ENCODE results near the gene SCNN1B.
"Not testable (repeated sequence)": the region's sequence is repeated elsewhere in the genome, so short reads cannot be mapped to it uniquely, and the experiment has no call there.

SCNN1B gene

DNA sequence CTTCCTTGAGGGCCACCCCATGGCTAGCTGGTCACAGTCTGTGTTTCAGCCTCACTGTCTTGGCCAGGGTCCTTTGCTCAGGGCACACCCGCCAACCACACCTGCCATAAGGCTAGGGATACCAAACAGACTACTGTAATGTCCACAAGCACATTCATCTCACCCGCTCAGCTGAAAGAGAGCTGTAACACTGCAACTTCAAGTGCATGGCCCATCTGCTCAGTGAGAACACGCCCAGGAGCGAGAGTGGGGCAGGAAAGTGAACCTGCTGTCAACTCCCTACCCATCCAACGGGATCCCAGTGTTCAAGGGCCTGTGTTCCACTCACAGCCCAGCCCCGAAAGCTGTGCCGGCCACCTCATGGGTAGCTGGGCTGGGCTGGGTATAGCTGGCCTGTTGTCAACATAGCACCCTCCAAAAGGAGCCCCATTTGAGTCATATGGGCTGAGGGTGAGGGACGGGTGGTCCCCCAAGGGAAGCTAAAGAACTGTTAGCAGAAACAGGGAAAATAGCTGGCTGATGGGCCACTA, 55.7 kb downstream of the SCNN1B start:
- no peak for DNase-seq

DNA sequence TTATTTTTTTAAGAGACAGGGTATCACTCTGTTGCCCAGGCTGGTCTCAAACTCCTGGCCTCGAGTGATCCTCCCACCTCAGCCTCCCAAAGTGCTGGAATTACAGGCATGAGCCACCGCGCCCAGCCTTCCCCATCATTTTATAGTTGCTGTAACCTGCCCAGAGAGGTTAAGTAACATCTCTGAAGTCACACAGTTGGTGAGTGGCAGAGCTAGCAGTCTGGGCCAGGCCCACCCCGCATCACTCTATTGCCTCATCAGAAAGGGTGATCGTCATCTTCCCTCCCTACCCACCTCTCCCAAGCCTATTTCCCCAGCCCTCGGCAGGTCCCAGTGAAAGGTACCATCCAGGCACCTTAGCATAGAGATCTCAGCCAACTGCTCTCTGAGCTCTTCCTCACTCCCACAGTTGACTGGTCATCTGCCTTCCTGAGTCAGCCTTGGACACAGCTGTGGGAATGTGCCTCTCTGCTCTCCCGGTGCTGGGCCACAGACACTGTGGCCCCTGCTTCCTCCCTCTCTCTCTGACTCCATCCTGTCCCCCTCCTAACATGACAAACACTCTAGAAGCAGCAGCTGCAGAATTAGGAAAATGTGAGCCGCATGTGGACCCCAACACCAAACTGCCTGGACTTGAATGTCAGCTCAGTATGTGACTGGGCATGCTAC, 57.1 kb downstream of the SCNN1B start:
- no peak for DNase-seq

DNA sequence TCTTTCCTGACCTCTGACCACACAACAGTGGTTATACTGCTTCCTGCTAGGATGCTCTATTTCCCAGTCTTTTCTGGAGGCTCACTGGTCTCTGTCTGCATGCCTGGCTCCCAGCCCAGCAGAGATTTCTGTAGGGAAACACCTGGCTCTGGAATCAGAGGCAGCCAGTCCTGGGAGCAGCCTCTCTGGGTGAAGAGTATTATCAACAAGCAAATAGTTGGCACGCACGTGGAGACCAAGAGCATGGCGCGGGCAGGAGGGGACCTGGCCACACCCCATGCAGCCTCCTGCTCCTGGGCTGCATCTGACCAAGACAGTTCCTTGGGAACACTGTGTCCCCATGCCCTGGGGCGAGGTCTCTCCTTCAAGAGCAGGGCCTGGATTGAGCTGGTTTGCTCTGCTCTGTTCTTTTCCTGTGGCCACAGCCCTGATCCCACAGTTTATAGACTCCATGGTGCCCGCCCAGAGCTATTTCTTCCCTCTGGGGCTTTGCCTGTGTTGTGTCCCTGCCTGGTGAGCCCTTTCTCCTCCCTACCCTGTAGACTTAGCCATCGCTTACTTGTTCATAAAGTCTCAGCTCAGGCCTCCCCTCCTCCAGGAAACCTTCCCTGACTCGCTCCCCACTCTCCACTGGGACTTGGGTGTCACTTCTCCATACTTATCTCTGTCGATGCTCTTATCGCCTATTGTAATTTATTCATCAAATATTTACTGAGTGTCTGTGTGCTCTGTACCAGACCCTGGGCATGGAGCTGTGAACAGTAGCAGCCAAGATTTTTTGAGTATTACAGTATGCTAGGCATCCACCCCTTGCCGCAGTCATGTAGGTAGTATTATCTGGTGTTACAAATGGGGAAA, 60.6 kb downstream of the SCNN1B start:
- no peak for DNase-seq

- no peak for DNase-seq
These were observed 63.6 kb downstream of the SCNN1B start for GRCh38 chr16:23365602-23366240.

- DNase-seq: not testable (repeated sequence)
These were observed 64.2 kb downstream of the SCNN1B start for GRCh38 chr16:23366341-23366740.

DNA sequence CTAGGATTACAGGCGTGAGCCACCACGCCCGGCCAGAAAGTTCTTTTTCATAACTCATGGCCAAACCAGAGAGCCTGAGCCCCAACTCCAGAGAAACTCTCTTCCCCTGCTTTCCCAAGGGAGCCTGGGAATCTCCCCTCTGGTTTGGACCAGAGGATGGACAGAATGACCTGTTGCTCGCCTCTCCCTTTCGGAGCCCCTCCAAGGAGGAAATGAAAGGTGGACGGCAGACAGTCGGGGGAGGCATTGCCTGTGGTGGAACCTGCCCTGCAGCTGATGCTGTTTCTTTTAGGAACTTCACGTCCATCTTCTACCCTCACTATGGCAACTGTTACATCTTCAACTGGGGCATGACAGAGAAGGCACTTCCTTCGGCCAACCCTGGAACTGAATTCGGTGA, 65.5 kb downstream of the SCNN1B start:
- DNase-seq: no peak

DNA sequence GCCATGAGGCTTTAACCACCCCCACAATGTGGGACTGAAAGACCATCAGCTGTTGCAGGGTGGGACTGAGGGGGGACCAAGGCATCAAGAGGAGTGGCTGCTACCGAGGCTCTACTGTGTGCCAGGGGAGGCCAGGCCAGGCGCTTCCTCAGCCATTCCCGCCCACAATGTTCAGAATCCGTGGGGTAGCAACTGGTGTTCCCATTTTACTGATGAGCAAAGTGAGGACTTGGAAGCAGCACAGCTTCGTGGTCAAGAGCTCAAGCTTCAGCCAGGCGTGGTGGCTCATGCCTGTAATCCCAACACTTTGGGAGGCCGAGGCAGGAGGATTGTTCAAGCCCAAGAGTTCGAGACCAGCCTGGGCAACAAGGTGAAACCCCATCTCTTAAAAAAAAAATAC, 65.9 kb downstream of the SCNN1B start:
- no peak for DNase-seq

- no peak for DNase-seq
These were observed 66.4 kb downstream of the SCNN1B start for GRCh38 chr16:23368469-23368868.

GRCh38 chr16:23369416-23369815, 67.3 kb downstream of the SCNN1B start:
- DNase-seq: no peak

GRCh38 chr16:23371368-23371767, 69.3 kb downstream of the SCNN1B start:
- no peak for DNase-seq

DNA sequence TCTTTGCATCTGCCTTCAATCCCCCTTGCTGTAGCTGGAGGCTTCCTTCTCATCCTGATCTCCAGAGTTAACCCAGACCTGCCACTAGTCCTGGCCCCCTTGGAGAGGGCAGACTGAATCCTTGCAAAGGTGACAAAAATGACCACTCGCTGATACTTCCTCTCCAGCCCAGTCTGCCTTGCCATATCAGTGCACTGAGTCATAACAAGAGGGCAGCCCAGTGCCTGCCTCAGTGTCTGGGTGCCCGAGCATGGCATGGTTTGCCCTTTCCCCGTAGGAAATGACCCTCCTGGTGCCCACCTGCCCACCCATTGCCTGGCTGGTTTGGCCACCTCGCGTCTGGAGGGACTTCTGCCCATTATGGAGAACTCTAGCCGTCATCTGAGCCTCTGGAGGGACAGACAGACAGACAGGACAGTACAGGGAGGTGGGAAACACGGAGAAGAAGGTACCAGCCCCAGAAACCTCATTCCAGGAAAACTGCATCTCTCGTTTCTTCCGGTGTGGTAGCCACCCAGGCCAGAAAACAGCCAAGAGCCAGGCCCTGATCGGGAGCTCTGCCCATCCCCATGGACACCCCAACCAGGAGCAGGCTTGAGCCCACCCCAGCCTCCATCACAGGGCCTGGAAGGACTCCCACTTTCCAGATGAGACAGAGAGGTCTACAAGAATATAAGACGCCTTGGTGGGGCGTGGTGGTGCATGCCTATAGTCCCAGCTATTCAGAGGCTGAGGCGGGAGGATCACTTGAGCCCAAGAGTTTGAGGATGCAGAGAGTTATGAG, 71.5 kb downstream of the SCNN1B start:
- no peak for DNase-seq

DNA sequence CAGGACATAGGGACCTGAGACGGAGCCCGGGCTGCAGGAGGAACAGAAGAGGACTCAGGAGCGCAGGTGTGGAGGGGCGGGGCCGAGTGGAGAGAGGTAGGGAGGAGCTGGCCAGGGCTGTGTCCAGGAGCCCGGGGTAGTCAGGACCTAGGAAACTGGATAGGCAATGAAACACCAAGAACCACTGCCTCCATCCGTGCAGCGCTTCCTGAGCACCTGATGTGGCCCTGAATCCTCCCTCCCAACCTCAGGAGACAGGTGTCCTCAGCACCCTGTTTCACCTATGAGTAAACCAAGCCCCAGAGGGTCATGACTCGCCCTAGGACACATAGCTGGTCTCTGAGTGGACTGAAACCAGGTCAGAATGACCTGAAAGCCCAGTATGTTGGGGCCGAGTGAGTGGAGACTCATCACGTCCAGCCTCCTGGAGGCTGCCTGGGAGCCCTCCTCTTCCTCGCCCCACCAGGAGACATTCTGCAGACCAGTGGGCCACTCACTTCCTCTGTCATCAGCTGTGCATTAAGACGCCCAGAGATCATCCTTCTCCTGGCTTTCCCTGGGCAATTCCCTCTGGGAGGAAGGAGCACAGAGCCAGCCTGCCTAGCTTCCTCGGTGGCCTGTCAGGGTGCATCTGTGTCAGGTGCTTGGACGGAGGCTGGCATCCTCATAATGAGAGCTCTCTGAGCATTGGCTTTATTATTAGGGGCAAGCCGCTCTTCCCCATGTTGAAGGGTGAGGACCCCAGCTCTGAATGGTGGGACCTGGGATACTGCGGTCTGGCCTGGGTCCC, 72.8 kb downstream of the SCNN1B start:
- DNase-seq: no peak

DNA sequence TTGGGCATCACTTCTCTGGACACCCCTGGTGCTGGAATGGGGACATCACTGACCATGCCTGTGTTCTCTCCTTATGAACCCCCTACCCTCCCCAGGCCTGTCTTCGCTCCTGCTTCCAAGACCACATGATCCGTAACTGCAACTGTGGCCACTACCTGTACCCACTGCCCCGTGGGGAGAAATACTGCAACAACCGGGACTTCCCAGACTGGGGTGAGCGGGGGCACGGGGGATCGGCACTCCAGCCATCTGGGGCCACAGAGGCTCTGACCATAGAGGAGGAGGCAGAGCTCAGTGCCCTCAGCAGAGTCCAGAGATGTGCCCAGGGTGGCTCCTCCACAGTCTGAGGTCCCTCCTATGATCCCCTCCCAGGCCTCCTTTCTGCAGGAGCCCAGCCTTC, 73.5 kb downstream of the SCNN1B start:
- DNase-seq: no peak

GRCh38 chr16:23377071-23377931, 75.2 kb downstream of the SCNN1B start:
- DNase-seq: no peak

DNA sequence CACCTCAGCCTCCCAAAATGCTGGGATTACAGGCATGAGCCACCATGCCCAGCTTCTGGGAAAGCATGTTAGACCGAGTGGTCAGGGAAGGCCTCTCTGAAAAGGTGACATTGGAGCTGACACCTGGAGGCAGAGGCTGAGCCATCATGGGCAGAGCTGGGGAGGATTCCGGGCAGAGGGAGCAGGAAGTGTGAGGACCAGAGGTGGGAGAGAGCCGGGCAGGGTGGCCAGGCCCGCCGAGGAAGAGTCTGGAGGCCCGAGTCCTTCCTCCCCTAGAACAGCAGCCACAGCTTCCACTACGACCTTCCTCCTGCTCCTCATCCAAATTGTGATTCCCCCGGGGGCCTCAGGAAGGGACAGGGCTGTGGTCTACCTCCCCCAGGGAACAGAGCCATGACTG, 76.2 kb downstream of the SCNN1B start:
- DNase-seq: no peak

DNA sequence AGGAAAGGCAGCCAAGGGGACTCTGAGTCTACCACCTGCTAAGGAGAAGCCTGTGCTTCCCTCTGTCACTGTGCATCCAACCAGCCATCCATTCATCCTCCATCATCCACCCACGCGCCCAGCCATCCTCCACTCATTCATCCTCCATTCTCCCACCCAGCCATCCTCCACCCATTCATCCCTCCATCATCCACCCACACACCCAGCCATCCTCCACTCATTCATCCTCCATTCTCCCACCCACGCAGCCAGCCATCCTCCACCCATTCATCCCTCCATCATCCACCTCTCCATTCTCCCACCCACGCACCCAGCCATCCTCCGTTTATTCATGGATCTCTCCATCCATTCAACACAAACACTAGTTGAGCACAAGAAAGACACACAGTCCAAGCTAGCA, 76.8 kb downstream of the SCNN1B start:
- DNase-seq: no peak

DNA sequence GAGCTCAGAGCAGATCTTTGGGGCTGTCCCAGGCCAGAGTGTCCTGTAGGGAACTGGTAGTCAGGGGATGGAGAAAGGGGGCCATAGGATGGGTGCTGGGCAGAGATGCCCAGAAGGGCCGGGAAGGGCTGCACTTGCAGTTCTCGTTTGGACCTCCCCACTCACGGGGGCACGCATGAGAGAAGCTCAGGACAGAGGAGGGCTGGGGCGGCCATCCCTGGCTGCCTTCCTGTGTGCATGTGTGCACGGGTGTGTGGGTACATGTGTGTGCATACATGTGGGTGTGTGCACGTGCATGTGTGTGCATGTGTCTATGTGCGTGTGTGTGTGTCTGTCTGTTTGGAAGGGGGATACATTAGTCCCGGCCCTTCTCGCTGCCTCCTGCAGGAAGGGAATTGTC, 77.6 kb downstream of the SCNN1B start:
- DNase-seq: no peak

DNA sequence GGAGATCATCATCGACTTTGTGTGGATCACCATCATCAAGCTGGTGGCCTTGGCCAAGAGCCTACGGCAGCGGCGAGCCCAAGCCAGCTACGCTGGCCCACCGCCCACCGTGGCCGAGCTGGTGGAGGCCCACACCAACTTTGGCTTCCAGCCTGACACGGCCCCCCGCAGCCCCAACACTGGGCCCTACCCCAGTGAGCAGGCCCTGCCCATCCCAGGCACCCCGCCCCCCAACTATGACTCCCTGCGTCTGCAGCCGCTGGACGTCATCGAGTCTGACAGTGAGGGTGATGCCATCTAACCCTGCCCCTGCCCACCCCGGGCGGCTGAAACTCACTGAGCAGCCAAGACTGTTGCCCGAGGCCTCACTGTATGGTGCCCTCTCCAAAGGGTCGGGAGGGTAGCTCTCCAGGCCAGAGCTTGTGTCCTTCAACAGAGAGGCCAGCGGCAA, 78.4 kb downstream of the SCNN1B start:
- no peak for DNase-seq

DNA sequence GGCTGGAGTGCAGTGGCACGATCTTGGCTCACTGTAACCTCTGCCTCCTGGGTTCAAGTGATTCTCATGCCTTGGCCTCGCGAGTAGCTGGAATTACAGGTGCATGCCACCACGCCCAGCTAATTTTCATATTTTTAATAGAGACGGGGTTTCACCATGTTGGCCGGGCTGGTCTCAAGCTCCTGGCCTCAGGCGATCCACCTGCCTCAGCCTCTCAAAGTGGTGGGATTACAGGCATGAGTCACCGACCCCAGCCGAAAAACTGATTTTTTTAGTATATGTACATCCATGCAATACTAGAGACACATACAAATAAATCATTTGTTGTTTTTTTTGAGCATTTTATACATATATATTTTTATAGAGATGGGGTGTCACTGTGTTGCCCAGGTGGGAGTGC, 79.6 kb downstream of the SCNN1B start:
- not testable (repeated sequence) for DNase-seq

GRCh38 chr16:23382279-23382678, 80.2 kb downstream of the SCNN1B start:
- DNase-seq: no peak

GRCh38 chr16:23383881-23384280, 81.8 kb downstream of the SCNN1B start:
- no peak for DNase-seq
